D721Med (cell line): ENCODE measurements around the gene DDX25.

ENCODE experiments used
- DNase-seq: peaks from one replicate; pipeline ENCODE4 v3.0.0; 2011; ENCODE audit warnings: low spot score; ENCODE audit not compliant: insufficient read length
- FAIRE-seq: peaks from 2 replicates; lab custom pipeline; 2011; peaks lifted over from hg19 to GRCh38; lab: Jason Lieb, UNC
- TF ChIP-seq, protein P1 (sequence below): IDR thresholded peaks from 2 replicates; pipeline ENCODE4 v1.5.1; 2012; ENCODE audit warnings: mild to moderate bottlenecking, control low read depth; ENCODE audit not compliant: insufficient read depth; ENCODE audit errors: missing control alignments

The DDX25 gene

GRCh38 chr11:125957618-125958332 is 53.5 kb downstream of the DDX25 start:
- no peak for FAIRE-seq
- DNase-seq = no peak
- TF ChIP-seq, protein P1, sequence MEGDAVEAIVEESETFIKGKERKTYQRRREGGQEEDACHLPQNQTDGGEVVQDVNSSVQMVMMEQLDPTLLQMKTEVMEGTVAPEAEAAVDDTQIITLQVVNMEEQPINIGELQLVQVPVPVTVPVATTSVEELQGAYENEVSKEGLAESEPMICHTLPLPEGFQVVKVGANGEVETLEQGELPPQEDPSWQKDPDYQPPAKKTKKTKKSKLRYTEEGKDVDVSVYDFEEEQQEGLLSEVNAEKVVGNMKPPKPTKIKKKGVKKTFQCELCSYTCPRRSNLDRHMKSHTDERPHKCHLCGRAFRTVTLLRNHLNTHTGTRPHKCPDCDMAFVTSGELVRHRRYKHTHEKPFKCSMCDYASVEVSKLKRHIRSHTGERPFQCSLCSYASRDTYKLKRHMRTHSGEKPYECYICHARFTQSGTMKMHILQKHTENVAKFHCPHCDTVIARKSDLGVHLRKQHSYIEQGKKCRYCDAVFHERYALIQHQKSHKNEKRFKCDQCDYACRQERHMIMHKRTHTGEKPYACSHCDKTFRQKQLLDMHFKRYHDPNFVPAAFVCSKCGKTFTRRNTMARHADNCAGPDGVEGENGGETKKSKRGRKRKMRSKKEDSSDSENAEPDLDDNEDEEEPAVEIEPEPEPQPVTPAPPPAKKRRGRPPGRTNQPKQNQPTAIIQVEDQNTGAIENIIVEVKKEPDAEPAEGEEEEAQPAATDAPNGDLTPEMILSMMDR = no peak

- TF ChIP-seq, protein P1 = no peak
- DNase-seq (no peak), FAIRE-seq (no peak)
These were observed 54.6 kb downstream of the DDX25 start for GRCh38 chr11:125958872-125959400.

GRCh38 chr11:125959511-125959910 is 55.2 kb downstream of the DDX25 start:
- DNase-seq = no peak
- TF ChIP-seq, protein P1 = no peak
- no peak for FAIRE-seq

DNA sequence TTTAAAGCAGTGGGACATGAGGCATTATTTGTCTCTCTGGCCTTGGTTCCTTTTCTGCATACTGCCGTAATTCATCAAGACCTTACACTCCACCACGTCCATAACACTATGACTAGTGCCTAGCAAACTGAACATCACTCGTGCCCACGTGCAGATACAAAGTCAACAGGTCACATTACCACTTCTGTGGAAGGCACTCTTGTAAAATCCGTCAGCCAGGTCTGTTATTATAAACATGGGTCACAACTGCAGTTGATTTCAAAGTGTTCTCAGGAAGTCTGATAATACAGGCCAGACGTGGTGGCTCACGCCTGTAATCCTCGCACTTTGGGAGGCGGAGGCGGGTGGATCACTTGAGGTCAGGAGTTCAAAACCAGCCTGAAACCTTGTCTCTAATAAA is 55.6 kb downstream of the DDX25 start:
- DNase-seq (no peak), FAIRE-seq (no peak)
- TF ChIP-seq, protein P1 = no peak

DNA sequence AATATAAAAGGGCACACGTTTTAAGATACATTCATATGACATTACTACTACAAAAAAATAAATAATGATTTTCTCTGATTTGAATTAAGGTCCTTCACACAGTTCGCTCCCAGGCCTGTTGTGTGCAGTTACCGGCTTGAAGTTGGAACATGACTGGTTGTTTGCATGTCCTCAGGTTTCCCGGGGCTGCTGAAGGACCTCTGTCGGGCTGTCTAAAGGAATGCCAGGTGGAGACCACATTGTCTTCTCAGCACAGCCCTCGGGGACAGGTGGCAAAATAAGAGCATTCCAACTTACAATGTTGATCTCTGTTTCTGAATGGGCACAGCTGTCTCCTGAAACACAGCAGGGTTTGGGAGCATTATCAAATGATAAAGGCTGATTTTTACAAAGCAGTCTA is 56.5 kb downstream of the DDX25 start:
- TF ChIP-seq, protein P1 = no peak
- DNase-seq = no peak
- no peak for FAIRE-seq

GRCh38 chr11:125967515-125967914 is 63.2 kb downstream of the DDX25 start:
- FAIRE-seq = no peak
- DNase-seq = no peak
- TF ChIP-seq, protein P1 = no peak

GRCh38 chr11:125968354-125968753 is 64.0 kb downstream of the DDX25 start:
- no peak for FAIRE-seq
- DNase-seq = no peak
- TF ChIP-seq, protein P1 = no peak
